ENCODE measurements around the gene PLPP4. TPM values are rescaled to one million over a fixed set of nuclear protein-coding genes. Genes with fewer than 3 reads are reported as not detected.

The PLPP4 gene
- total RNA-seq = not detected

DNA sequence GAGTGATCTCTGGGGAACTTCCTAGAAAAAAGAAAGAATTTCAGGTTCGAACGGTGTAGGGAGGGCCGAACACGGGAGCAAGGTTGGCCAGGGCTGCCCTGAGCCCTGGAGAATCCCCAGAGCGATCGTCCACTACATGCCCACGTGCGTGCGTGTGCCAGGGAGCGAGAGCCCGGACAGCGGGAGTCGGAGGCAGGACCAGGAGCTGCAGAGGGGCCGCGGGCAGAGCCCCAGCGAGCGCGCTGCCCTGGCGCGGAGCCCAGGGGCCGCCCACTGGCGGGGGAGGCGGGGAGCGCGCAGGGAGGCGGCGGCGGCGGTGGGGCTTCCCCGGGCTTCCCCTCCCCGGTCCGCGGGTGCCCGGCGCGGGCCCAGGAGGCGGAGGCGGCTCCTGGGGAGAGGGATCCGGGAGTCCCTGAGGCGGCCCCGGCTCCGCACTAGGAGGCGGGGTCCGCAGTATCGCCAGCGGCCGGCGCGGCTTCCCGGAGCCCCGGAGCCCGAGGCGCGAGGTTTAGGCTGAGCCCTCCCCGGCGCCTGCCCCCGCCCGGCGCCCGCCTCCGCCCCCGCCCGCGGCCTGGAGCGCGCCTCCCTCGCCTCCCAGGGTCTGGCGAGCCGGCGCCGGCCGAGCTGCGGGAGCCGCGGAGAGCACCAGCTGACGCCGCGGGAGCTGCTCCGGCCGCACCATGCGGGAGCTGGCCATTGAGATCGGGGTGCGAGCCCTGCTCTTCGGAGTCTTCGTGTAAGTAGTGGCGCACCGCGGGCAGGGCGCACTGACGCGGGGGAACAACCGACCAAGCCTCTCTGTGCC is at the start of gene PLPP4:
Gene PLPP4 (plus strand): TSS at position 602 of the 805 bp plus-strand sequence. CDS start 79 bp downstream, at position 681.
- H3K4me1 Mint-ChIP-seq (ENCODE audit: low read depth in 2 of 2) = peaks cover 0 to 6% of the 10 kb centered on the region in 2 donors
- H3K27me3 Mint-ChIP-seq = peaks cover 45 to 51% of the 10 kb centered on the region in 2 donors
- ATAC-seq (peak; percentile 66 to 67), DNase-seq (ENCODE audit: low spot score) (no peak)
- peak within 1 kb of the TSS; percentile 68 for H3K4me3 Mint-ChIP-seq
- no peaks in the 10 kb centered on the region for H3K36me3 Mint-ChIP-seq
- H3K27ac Mint-ChIP-seq = no peak within 1 kb of the TSS
- no peaks in the 10 kb centered on the region for H3K9me3 Mint-ChIP-seq

DNA sequence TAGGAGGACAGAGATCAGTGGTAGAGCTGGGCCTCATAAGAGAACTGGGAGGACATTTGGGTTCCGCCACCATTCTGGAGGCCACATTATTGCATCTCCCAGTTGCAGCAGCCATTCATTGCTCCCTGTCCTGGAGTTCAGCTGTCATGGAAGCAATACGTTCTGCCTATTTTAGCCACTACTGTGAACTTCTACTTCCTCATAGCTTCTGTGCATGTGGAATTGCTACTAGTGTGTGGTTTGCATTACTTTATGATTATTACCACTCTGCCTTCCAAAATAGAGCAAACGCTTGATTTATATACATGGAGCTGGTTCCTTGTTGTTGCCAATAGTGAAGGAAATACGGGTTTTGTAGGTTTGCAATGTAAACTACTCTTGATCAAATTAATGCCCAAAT is 47.2 kb upstream of the PLPP4 start:
- Mint-ChIP-seq H3K36me3 (no peaks in the 10 kb centered on the region), H3K4me3 (no peak overlapping the region), H3K27me3 (peaks cover 24 to 36% of the 10 kb centered on the region in 2 donors), H3K4me1 (ENCODE audit: low read depth in 2 of 2) (no peaks in the 10 kb centered on the region), H3K27ac (no peak overlapping the region), H3K9me3 (no peaks in the 10 kb centered on the region)
- DNase-seq (ENCODE audit: low spot score) (no peak), ATAC-seq (no peak)

GRCh38 chr10:120414946-120415345 is 42.1 kb upstream of the PLPP4 start:
- H3K4me1 Mint-ChIP-seq (ENCODE audit: low read depth in 2 of 2) = no peaks in the 10 kb centered on the region
- no peaks in the 10 kb centered on the region for H3K9me3 Mint-ChIP-seq
- H3K36me3 Mint-ChIP-seq = no peaks in the 10 kb centered on the region
- ATAC-seq = no peak
- no peak overlapping the region for H3K27ac Mint-ChIP-seq
- H3K27me3 Mint-ChIP-seq = peaks cover 9 to 20% of the 10 kb centered on the region in 2 donors
- no peak for DNase-seq (ENCODE audit: low spot score)
- H3K4me3 Mint-ChIP-seq = no peak overlapping the region

- H3K9me3 Mint-ChIP-seq = no peaks in the 10 kb centered on the region
- H3K27ac Mint-ChIP-seq = no peak overlapping the region
- ATAC-seq = no peak
- no peaks in the 10 kb centered on the region for H3K4me1 Mint-ChIP-seq (ENCODE audit: low read depth in 2 of 2)
- peaks cover 6 to 19% of the 10 kb centered on the region in 2 donors for H3K27me3 Mint-ChIP-seq
- H3K4me3 Mint-ChIP-seq = no peak overlapping the region
- no peak for DNase-seq (ENCODE audit: low spot score)
- H3K36me3 Mint-ChIP-seq = no peaks in the 10 kb centered on the region
Observed at GRCh38 chr10:120415709-120416330, 41.2 kb upstream of the PLPP4 start.

GRCh38 chr10:120420421-120420820 is 36.6 kb upstream of the PLPP4 start:
- H3K4me3 Mint-ChIP-seq = no peak overlapping the region
- DNase-seq (ENCODE audit: low spot score) (no peak), ATAC-seq (no peak)
- no peaks in the 10 kb centered on the region for H3K9me3 Mint-ChIP-seq
- H3K27ac Mint-ChIP-seq = no peak overlapping the region
- peaks cover 6 to 23% of the 10 kb centered on the region in 2 donors for H3K27me3 Mint-ChIP-seq
- no peaks in the 10 kb centered on the region for H3K4me1 Mint-ChIP-seq (ENCODE audit: low read depth in 2 of 2)
- no peaks in the 10 kb centered on the region for H3K36me3 Mint-ChIP-seq

DNA sequence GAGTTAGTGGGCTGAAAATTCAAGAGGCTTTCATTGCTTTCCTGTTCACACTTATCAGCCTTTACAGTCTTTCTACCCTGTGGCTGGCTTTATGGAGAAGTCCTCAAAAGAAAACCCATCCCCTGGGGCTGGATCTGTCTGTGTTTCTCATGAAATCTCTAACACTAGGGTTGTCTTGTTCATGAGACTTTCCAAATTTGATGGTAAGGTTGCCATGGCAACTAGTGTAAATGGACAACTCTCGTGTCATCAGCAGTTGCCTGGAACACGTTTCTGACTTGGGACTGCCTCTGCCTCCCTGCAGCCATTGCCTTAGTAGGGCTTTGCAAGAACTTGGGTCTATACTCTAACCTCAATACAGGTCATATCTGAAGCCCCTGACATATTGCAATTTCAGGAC is 35.8 kb upstream of the PLPP4 start:
- H3K27ac Mint-ChIP-seq = no peak overlapping the region
- no peak overlapping the region for H3K4me3 Mint-ChIP-seq
- no peaks in the 10 kb centered on the region for H3K36me3 Mint-ChIP-seq
- DNase-seq (ENCODE audit: low spot score) (no peak), ATAC-seq (no peak)
- H3K4me1 Mint-ChIP-seq (ENCODE audit: low read depth in 2 of 2) = no peaks in the 10 kb centered on the region
- peaks cover 15 to 22% of the 10 kb centered on the region in 2 donors for H3K27me3 Mint-ChIP-seq
- H3K9me3 Mint-ChIP-seq = no peaks in the 10 kb centered on the region

DNA sequence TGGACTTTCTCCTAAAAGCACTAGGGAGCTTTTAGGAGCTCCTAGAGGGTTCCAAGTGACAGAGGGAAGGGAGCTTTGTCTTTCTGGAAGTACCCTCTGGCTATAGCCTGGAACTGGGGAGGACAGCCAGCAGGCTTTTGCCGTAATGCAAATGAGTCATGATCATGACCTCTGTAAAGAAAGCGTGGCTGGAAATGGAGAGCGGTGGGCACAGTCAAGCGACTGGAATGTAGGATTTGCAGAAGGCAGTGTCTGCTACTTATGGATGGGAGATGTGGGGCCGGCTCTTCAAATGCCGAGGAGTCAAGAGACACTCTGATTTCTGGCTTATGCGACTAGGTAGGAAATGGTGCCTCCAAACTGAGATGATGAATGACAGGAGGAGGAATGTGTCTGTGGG is 34.6 kb upstream of the PLPP4 start:
- peak in 1 of 2 donors; percentile 46 for ATAC-seq
- no peak overlapping the region for H3K4me3 Mint-ChIP-seq
- peaks cover 18 to 20% of the 10 kb centered on the region in 2 donors for H3K27me3 Mint-ChIP-seq
- H3K27ac Mint-ChIP-seq = no peak overlapping the region
- no peaks in the 10 kb centered on the region for H3K36me3 Mint-ChIP-seq
- no peak for DNase-seq (ENCODE audit: low spot score)
- no peaks in the 10 kb centered on the region for H3K4me1 Mint-ChIP-seq (ENCODE audit: low read depth in 2 of 2)
- H3K9me3 Mint-ChIP-seq = no peaks in the 10 kb centered on the region

GRCh38 chr10:120423431-120424197 is 33.4 kb upstream of the PLPP4 start:
- Mint-ChIP-seq H3K36me3 (no peaks in the 10 kb centered on the region), H3K4me3 (no peak overlapping the region), H3K27ac (no peak overlapping the region), H3K27me3 (peaks cover 18 to 20% of the 10 kb centered on the region in 2 donors), H3K9me3 (no peaks in the 10 kb centered on the region), H3K4me1 (ENCODE audit: low read depth in 2 of 2) (no peaks in the 10 kb centered on the region)
- ATAC-seq (peak; percentile 49 to 62), DNase-seq (ENCODE audit: low spot score) (no peak)

- no peaks in the 10 kb centered on the region for H3K4me1 Mint-ChIP-seq (ENCODE audit: low read depth in 2 of 2)
- DNase-seq (ENCODE audit: low spot score) = no peak
- no peak overlapping the region for H3K4me3 Mint-ChIP-seq
- peaks cover 18 to 20% of the 10 kb centered on the region in 2 donors for H3K27me3 Mint-ChIP-seq
- no peak overlapping the region for H3K27ac Mint-ChIP-seq
- H3K36me3 Mint-ChIP-seq = no peaks in the 10 kb centered on the region
- no peaks in the 10 kb centered on the region for H3K9me3 Mint-ChIP-seq
- no peak for ATAC-seq
Observed at GRCh38 chr10:120424198-120424464, 32.9 kb upstream of the PLPP4 start.

DNA sequence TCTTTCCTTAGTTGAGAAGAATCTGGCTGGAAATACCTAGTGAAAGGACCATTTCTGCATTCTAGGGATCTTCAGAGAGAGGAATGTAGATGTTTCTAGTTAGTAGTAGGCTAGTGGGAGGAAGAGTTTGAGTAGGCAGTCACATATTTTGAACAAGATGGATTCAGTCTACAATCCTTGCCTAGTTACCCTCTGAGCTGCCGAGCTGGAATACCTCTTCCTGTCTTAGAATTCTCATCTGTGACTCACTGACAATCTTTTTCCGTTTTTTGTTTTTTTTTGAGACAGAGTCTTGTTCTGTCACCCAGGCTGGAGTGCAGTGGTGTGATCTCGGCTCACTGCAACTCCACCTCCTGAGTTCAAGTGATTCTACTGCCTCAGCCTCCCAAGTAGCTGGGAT is 30.7 kb upstream of the PLPP4 start:
- no peak overlapping the region for H3K27ac Mint-ChIP-seq
- no peaks in the 10 kb centered on the region for H3K9me3 Mint-ChIP-seq
- H3K27me3 Mint-ChIP-seq = peaks cover 27 to 28% of the 10 kb centered on the region in 2 donors
- no peak overlapping the region for H3K4me3 Mint-ChIP-seq
- peaks cover 0 to 2% of the 10 kb centered on the region in 2 donors for H3K4me1 Mint-ChIP-seq (ENCODE audit: low read depth in 2 of 2)
- DNase-seq (ENCODE audit: low spot score) (no peak), ATAC-seq (no peak)
- no peaks in the 10 kb centered on the region for H3K36me3 Mint-ChIP-seq

DNA sequence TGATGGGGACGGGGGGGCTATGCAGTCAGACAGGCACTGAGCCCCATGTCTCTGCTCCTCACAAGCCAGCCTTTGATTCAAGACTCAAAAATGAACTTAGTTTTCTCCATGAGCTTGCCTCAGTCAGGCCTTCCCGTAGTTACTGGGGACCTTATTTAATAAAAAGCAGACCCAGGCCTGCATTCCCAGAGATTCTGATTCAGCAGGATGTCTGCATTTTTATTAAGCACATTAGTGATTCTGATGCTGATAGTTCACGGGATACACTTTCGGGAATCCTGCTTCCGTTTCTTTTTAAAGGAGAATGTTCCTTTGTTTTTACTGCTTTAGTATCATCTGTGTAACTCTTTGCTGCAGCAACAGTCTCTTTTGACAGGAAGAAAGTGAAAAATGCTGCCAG is 28.3 kb upstream of the PLPP4 start:
- H3K27ac Mint-ChIP-seq = no peak overlapping the region
- peaks cover 0 to 5% of the 10 kb centered on the region in 2 donors for H3K4me1 Mint-ChIP-seq (ENCODE audit: low read depth in 2 of 2)
- H3K36me3 Mint-ChIP-seq = no peaks in the 10 kb centered on the region
- H3K27me3 Mint-ChIP-seq = peaks cover 30 to 37% of the 10 kb centered on the region in 2 donors
- no peaks in the 10 kb centered on the region for H3K9me3 Mint-ChIP-seq
- no peak overlapping the region for H3K4me3 Mint-ChIP-seq
- no peak for DNase-seq (ENCODE audit: low spot score)
- no peak for ATAC-seq

- ATAC-seq (no peak), DNase-seq (ENCODE audit: low spot score) (no peak)
- Mint-ChIP-seq H3K9me3 (no peaks in the 10 kb centered on the region), H3K4me3 (no peak overlapping the region), H3K4me1 (ENCODE audit: low read depth in 2 of 2) (peaks cover 0 to 5% of the 10 kb centered on the region in 2 donors), H3K27ac (no peak overlapping the region), H3K27me3 (peaks cover 30 to 32% of the 10 kb centered on the region in 2 donors), H3K36me3 (no peaks in the 10 kb centered on the region)
Observed at GRCh38 chr10:120429395-120429794, 27.6 kb upstream of the PLPP4 start.

GRCh38 chr10:120431251-120431651 is 25.8 kb upstream of the PLPP4 start:
- H3K4me3 Mint-ChIP-seq = no peak overlapping the region
- no peak overlapping the region for H3K27ac Mint-ChIP-seq

GRCh38 chr10:120432209-120432608 is 24.8 kb upstream of the PLPP4 start:
- ATAC-seq (no peak), DNase-seq (ENCODE audit: low spot score) (no peak)
- no peaks in the 10 kb centered on the region for H3K36me3 Mint-ChIP-seq
- H3K27me3 Mint-ChIP-seq = peaks cover 13 to 20% of the 10 kb centered on the region in 2 donors
- no peaks in the 10 kb centered on the region for H3K9me3 Mint-ChIP-seq
- H3K4me3 Mint-ChIP-seq = no peak overlapping the region
- H3K27ac Mint-ChIP-seq = no peak overlapping the region
- H3K4me1 Mint-ChIP-seq (ENCODE audit: low read depth in 2 of 2) = peaks cover 0 to 5% of the 10 kb centered on the region in 2 donors

More at GRCh38 chr10:120431251-120431651, 25.8 kb upstream of the PLPP4 start:
- H3K4me1 Mint-ChIP-seq (ENCODE audit: low read depth in 2 of 2) = peaks cover 0 to 5% of the 10 kb centered on the region in 2 donors
- H3K27me3 Mint-ChIP-seq = peaks cover 16 to 23% of the 10 kb centered on the region in 2 donors
- no peaks in the 10 kb centered on the region for H3K9me3 Mint-ChIP-seq
- ATAC-seq = no peak
- no peak for DNase-seq (ENCODE audit: low spot score)
- H3K36me3 Mint-ChIP-seq = no peaks in the 10 kb centered on the region
